HG03025 (cell line): ENCODE measurements around the gene SORCS2.

Experiments used
- ATAC-seq: cut with Tn5 transposase; IDR thresholded peaks from one replicate; pipeline ENCODE4 v1.9.1; 2021; ENCODE audit warnings: mild to moderate bottlenecking, moderate library complexity; ENCODE audit not compliant: unreplicated experiment, low FRiP score

The SORCS2 gene

DNA sequence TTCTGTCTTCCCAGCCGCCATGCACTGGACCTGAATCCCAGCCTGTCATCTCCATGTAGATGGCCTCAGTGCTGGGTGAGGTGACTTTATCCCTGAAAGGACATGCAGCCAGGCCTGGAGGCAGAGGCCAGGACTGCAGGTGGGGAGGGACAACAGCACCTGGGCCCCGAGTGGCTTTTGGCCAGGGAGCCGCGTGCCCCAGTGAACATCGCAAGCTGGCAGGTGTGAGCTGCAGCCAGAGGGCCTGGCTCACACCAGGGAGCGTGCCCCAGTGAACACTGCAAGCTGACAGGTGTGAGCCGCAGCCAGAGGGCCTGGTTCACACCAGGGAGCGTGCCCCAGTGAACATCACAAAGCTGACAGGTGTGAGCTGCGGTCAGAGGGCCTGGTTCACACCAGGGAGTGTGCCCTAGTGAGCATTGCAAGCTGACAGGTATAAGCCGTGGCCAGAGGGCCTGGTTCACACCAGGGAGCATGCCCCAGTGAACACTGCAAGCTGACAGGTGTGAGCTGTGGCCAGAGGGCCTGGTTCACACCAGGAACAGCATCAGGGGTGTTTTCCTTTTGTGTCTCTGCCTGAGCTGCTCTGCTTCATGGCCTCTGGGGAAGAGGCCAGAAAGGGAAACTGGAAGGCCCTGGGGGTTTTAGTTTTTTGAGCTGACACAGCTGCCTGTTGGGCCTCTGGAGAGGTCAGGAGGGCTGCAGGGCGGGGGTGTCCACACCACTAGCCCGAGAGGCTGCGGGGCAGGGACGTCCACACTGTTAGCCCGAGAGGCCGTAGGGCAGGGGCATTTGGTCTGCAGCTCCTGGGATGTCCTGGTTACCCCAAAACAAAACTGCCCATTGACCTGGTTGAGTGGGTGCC lies 265.1 kb downstream of the SORCS2 start:
- ATAC-seq: no peak

DNA sequence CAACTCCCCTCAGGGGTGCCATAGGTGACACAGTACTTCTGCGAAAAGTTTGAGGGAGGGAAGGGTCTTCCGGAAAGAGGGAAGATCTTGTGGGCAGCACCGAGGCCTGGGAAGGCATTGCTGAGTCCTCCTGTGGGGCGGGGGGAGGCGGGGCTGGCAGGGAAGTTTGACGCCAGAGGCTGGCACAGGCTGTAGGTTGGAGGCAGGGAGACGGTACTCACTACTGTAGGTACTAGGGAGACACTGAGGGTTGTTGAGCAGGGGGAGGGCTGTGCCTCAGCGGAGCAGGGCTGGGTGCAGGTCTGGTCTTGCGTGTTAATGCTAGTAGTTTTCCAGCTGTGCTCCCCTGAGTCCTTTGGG lies 265.7 kb downstream of the SORCS2 start:
- ATAC-seq: no peak

DNA sequence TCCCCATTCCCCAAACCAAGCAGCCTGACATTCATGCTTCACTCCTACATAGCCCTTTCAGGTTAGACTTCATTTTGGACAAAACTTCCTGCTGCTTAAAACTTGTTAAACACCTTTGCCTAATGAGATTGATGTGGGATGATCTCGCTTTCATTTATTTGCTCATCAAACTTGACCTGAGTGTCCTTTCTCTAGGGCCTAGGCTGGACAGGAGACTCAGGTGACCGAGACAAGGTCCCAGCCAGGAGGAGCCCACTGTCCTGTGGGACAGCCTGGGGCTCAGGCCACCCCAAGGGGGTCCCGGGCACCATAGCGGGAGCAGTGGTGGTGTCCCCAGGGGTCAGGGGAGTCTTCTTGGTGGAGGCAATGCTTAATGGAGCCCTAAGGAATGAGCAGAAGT lies 266.1 kb downstream of the SORCS2 start:
- ATAC-seq: no peak

DNA sequence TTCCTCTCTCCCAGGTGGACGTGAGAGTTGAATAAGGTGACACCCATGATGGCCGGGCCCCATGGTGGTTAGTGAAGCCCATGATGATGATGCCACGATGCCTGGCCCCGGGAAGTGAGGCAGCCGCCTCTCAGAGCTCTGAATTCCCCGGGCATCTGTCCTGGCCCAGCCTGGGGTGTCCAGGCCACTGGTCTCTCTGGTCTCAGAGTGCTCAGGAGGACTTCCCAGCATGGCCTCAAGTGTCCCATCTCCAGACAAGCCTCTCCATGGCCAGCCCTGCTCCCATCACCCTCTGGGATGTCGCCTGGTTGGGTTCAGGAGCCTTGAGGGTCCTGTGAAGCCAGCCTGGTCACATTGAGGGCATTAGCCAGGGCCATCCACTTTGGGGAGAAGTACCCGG lies 267.1 kb downstream of the SORCS2 start:
- ATAC-seq: no peak

DNA sequence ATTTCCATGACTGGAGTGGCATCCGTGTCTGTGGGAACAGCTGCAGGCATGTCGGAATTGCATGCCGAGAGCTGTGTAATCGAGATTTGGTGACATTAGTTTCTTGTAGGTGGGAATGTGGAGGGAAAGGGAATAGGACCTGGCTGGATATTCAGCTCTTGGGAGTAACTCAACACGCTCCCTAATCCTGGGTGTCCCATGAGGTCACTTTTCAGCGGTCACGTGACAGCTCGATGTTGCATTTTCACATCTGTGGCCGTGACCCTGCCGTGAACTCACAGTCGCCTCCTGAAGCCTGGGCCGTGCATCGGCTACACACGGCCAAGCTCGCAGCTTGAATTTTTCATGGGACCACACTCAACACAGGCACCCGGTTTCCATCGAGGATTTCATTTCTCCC lies 268.2 kb downstream of the SORCS2 start:
- ATAC-seq: no peak

DNA sequence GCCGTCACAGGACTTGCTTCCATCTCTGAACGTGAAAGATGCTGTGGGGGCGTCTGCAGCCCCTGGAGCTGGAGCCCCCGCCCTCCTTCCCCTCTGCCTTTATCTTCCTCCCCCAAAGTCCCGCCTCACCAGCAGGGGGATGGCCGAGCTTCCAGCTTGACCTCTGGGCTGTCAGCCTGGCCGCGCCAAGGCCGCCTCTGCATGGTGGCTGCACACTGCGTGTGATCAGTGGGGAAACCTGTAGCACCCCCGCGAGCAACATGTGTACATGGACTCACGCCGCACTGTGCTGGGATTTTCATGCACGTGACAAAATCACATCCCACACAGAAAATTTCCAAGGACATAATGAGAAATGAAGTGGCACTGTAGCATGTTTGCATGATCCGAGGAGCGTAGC lies 268.9 kb downstream of the SORCS2 start:
- ATAC-seq: no peak

DNA sequence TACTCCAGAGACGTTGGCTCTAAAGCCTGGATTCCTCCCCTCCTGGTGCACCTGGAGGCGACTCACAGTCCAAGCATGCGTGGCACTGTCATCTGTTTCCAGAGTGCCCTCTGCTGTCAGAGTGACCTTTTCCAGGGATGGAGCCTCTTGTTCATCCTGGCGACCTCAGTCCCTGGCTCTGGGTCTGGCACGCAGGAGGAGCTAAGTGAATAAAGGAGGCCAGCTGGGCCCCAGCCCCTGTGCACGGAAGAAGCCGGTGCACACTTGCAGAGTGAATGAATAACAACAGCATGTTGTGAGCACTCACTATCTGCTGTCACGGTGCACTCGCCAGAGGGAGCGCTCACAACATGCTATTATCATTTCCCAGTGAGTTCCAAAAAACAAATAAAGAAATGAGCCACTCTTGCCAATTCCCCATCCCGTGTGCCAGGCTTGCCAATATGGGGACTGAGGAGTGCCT lies 270.2 kb downstream of the SORCS2 start:
- ATAC-seq: no peak

DNA sequence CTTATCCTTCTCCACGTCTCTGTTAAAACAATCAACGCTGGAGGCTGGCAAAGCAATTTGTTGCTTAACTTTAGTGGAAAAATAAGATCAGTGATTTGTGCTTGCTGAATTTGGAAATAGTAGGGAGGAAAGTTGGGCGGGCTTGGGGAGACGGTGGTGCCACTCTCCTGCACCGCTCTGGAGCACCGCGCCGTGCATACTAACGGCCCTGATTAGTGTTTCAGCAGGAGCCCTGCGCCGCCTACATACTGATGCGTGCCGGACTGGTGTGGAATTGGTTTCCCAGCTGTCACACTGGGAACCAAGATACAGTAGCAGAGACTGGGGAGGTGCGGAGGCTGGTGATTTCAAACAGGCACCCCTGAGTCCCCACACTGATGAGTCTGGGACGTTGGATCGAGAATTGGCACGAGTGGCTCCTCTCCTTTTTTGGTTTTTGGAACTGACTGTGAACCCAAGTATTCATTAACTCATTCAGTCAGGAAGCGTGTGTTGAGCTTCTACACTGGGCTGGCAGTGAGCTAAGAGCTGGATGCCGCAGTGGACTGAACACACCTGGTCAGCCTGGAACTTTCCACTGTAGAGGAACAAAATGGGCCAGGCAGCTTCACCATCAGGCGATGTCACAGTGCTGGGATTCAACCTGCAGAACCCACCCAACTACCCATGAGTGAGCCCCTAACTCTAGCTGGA lies 271.4 kb downstream of the SORCS2 start:
- ATAC-seq: no peak

DNA sequence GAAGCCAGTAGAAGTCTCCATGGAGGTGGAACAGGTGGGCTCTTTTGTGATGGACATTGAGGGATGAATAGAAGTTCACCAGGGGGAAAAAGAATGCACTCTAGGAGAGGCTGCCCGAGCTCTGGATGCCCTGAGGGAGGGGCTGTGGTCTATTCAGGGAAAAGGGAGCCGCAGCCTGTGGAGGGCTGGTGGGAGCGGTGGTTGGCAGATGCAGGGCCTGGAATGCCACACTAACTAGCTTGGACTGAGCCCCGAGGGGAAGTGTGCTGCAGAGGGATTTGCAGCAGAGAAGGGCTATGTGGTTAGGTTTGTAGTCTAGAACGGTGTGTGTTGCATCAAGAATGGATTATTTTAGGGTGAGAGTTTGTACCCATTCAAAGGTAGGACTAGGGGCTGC lies 271.9 kb downstream of the SORCS2 start:
- no peak for ATAC-seq

DNA sequence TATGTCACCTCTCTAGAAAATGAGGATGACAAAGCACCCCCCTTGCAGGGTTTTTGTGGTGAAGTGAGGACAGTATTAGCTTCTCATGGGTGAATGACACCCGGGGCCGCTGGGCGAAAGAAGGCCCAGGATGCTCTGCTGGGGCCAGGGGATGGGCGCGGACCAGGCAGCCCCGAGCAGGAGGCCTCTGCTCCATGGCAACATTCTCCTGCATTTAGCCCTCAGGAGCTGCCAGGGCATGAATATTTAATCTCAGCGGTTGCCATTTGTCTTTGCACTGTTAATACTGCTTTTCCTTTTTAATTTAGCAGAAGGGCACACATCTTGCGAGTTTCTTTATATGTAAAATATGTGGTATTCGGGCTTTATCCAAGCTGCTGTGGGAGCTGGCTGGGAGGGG lies 272.7 kb downstream of the SORCS2 start:
- ATAC-seq: no peak

DNA sequence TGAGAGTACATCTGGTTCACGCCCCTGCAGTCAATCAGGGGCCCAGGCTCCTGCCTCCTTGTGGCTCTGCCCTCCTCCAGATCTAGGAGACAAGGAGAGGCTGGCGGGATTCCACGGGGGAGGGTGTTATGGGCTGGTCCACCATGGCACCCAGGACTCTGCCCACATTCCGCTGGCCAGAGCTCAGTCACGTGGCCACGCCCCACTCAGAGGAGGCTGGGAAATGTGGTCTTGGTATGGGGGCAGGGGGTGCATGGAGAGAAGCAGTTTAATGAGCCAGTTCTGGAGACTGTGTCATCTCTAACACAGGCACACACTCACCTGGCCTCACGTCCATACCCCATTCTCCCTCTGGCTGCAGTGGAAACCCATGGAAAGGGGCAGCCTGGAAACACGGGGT lies 273.9 kb downstream of the SORCS2 start:
- ATAC-seq: no peak

DNA sequence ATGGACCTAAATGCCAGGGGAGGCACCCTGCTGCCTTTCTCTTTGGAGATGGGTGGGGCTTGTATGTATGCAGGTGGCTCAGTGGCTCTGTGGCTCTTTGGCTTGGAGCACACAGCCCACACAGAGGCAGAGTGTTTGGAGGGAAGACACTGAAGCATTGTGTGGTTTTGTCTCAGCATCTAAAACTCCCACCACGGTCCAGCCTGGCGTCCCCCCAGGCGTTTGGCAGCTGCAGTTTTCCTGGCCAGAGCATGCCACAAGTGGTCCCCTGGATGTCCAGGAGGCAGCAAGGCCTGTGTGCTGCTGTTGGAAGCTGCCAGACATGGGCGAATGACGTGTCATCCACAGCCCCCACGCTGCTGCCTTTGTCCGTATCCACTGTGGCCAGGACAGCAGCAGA lies 274.6 kb downstream of the SORCS2 start:
- no peak for ATAC-seq

DNA sequence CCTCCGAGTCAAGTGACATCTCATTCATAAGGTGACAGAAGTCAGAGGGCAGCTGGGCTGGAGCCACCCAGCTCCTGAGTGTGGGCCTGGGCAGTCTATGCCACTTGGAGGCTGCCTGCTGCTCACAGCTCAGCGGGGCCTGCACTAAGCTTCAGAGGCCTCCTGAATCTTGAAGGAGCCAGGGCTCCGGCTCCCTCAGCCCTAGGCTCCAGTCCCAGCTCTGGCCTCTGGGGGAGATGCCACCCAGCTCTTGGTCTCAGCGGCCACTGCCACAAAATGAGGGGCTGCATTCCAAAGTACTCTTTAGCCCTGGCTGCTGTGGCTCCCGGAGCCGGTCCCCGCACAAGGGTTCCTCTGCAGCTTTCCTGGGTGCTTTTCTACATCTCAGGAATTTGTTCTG lies 275.1 kb downstream of the SORCS2 start:
- ATAC-seq: no peak

DNA sequence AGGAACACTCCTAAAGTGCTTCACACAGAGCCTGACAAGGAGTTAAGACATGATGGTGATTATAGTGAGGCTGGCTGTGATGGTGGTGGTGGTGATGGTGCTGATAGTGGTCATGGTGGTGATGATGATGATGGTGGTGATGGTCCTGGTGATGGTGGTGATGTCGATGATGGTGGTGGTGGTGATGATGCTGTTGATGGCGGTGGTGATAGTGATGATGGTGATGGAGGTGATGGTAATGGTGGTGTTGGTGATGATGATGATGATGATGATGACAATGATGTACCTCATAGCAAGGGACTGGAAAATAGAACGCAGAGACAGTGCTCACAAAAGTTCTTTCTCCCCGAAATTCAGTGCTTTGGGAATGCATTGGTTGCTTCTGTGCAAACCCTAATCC lies 276.7 kb downstream of the SORCS2 start:
- no peak for ATAC-seq

DNA sequence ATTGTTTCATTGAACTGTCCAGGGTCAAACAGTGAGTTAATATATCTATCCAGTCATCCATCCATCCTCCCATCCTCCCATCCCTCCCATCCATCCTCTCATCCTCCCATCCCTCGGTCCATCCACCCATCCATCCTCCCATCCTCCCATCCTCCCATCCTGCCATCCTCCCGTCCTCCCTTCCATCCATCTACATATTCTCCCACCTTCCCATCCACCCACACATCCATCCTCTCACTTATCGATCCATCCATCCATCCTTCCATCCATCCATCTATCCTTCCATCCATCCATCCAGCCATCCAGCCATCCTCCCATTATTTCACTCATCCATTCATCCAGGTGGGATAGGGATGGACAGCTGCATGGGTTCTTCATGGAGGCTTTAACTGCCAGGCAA lies 277.8 kb downstream of the SORCS2 start:
- ATAC-seq: no peak

DNA sequence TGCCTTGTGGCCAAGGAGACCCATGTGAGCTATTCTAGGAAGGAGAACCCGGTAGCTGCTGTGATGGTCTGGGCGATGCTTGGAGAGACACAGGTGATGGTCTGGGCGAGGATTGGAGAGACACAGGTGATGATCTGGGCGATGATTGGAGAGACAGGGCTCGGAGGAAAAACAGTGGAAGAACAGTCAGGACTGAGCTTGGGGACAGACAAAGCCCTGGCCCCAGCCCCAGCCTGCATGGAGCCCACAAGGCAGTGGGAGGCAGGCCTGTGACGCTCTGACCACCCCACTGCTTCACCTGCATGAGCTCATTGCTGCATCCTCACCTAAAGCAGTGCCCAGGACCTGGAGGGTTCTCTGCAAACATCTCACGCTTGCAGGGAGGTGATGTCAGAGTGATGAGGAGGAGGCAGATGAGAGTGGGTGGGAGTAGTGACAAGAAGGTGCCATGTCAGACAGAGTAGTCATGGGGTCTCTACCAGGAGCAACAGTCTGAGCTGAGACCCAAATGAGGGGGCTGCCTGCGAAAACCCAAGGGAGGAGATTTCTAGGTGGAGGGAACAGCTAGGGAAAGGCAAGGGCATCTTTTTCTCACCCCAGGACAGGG lies 278.3 kb downstream of the SORCS2 start:
- ATAC-seq: no peak

DNA sequence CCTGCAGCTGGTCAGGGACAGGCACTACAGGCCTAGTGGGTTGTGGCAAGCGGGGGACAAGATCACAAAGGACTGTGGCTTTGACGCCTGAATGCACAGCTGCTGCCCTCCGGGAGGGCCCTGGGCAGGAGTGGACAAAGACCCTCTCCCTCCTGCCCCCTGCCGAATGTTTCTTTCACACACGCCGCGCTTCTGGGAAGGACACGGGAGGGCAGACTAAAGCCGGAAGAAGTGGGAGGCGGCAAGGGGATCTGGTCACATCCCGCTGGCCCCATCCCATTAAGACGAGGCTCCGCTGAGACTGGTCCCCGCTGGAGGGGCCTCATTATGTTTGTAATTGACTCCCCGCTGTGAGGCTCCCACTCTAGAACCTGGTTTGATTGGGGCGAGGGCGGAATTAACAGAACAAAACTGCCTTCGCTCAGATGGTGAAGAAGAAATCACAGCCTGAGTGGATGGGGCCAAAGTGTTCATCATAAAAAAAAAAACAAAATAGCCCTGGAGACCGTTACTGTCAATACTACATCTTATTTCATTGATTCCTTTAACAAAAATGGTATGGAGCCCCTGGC lies 280.2 kb downstream of the SORCS2 start:
- ATAC-seq: no peak

DNA sequence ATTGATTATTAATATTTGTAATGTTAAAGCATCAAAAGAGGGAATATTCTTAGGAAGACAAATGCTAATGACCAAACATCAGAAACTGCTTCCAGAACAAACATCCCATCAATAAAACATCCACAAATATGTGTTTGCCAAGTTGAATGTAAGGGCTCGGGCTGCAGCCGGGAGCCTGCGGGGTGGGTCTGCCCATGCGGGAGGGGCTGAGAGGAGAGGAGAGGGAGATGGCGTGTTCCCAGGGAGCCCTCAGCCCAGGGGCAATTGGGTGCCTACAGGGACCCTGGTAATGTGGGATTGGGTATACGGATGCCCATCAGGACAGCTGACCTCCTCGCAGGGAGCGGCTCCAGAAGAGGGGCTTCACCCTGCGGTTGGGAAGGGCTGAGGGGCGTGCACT lies 280.7 kb downstream of the SORCS2 start:
- no peak for ATAC-seq

DNA sequence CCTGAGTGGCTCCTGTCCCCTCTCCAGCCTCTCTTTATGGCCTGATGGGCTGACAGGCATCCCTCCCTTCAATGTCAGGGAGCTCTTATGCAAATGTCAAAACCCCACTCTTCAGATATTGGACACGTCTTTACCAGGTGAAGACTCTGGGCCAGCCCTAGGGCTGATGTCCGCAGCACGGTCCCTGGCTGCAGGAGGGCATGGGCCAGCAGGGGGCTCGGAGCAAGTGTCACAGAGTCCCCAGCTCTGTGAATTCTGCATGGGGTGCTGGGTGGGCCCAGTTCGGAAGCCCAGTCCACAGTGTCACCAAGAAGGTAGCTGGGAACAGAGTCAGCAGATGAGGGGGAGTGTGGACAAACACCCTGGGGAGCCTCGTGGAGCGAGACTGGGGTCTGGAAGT lies 282.0 kb downstream of the SORCS2 start:
- no peak for ATAC-seq

DNA sequence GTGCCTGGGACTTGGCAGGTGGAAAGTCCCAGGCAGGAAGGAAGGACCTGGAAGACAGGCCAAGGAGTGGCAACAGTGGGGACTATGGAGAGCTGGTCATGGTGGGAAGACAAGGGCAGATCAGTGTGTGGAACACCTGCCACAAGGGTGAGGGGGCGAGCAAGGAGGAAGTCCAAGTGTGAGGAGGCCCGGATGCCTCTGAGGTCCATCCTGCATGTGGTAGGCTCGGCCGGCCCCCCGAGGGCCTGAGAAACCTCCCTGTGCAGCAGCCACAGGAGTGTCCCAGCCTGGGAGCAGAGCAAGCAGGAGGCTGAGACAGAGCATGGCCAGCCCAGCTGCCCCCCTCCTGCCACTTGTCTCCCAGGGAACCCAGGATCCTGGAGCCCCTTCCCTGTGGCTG lies 282.9 kb downstream of the SORCS2 start:
- no peak for ATAC-seq

DNA sequence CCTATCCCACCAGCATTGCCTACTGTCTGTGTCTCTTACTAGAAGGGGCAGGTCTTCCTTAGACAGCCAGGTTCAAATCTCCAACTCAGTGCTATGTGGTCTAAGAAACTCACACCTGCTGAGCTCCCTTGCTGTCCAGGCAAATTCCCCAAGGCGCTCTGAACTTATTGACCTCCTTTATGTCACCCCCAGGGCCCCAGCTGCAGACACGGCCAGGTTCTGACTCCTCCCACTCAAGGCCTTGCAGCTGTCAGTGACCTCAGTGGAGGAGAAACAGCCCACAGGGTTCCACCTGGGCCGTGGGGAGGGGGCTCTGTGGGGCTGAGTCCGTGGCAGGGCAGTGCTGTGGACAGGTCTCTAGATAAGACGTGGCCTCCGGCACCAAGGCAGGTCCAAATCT lies 284.5 kb downstream of the SORCS2 start:
- ATAC-seq: no peak
